Spleen (tissue), 11 donors: ENCODE measurements around the gene XPOT. TPM values are rescaled to one million over a fixed set of nuclear protein-coding genes. Genes with fewer than 3 reads are reported as not detected.

Experiments
- DNase-seq: peaks from one replicate; pipeline ENCODE4 v3.0.0-alpha.2; 2020
- H3K27ac ChIP-seq, 8 donors: fragments of 200-600 bp; sonication (generic) in 7 of 8; 1 replicate in 4 of 8; 2 replicates in 4 of 8; pipeline versions ENCODE4 v1.5.0 to v1.8.0; 2016 to 2021; ENCODE audit warnings: inconsistent platforms in 4 of 8, mild to moderate bottlenecking in 4 of 8, moderate library complexity in 1 of 8
- H3K27me3 ChIP-seq, 7 donors: fragments of 200-600 bp; sonication (generic) in 6 of 7; replicated peaks in 1 of 7; 1 replicate in 4 of 7; 2 replicates in 3 of 7; pipeline versions ENCODE4 v1.5.0 to v1.8.0; 2016 to 2021; ENCODE audit warnings: inconsistent platforms in 3 of 7, mild to moderate bottlenecking in 1 of 7
- H3K36me3 ChIP-seq, 6 donors: fragments of 200-600 bp; sonication (generic) in 5 of 6; 1 replicate in 4 of 6; 2 replicates in 2 of 6; pipeline versions ENCODE4 v1.5.0 to v1.8.0; 2016 to 2021; ENCODE audit warnings: inconsistent platforms in 2 of 6
- H3K4me1 ChIP-seq, 6 donors: fragments of 200-600 bp; sonication (generic) in 5 of 6; 1 replicate in 3 of 6; 2 replicates in 3 of 6; pipeline versions ENCODE4 v1.5.0 to v1.8.0; 2016 to 2021; ENCODE audit warnings: inconsistent platforms in 3 of 6
- H3K4me3 ChIP-seq, 8 donors: fragments of 200-600 bp; sonication (generic) in 7 of 8; 1 replicate in 4 of 8; 2 replicates in 4 of 8; pipeline versions ENCODE4 v1.5.0 to v1.8.0; 2016 to 2021; ENCODE audit warnings: inconsistent platforms in 4 of 8, mild to moderate bottlenecking in 4 of 8, moderate library complexity in 2 of 8
- H3K9me3 ChIP-seq, 8 donors: fragments of 200-600 bp; sonication (generic) in 7 of 8; 1 replicate in 4 of 8; 2 replicates in 4 of 8; pipeline versions ENCODE4 v1.5.0 to v1.8.0; 2016 to 2021; ENCODE audit warnings: inconsistent platforms in 4 of 8
- POLR2A ChIP-seq, 3 donors: fragments of 450-650 bp; IDR thresholded peaks; one replicate each; pipeline ENCODE4 v1.5.1; 2017; ENCODE audit warnings: antibody characterized with exemption in 3 of 3, mild to moderate bottlenecking in 1 of 3
- POLR2AphosphoS5 ChIP-seq, 3 donors: sonication (generic); formaldehyde crosslinking; IDR thresholded peaks; one replicate each; pipeline ENCODE4 v1.5.1; 2017; ENCODE audit warnings: antibody characterized with exemption in 3 of 3
- WGBS, 5 donors: extraction: QIAGEN DNeasy Blood & Tissue Kit in 3 of 5; methylation state at CpG; one replicate each; pipeline versions ENCODE4 v1.1.5 to v1.1.7; 2013 to 2018; 5-methylcytosine and 5-hydroxymethylcytosine counted together
- intact Hi-C: fragments of 100-400 bp; cut with DNase I; formaldehyde crosslinking; loops from one replicate; pipeline ENCODE4 v1.15.0; 2023; ENCODE audit warnings: low total_unique reads
- polyA plus RNA-seq, 3 donors: library from polyadenylated mRNA; stranded (reverse); fragments of 200-250 nt; gene quantifications; one replicate each; pipeline ENCODE4 v1.2.1, GENCODE V29; 2013
- total RNA-seq, 7 donors: library from RNA; depleted of rRNA in 3 of 7; stranded (reverse); fragments of >200 nt in 3 of 7; fragmentation: NEBNext Ultra II Directional in 4 of 7; extraction: Animal tissue kit (Norgen Biotek cat#: 25700) in 4 of 7; gene quantifications; one replicate each; pipeline versions ENCODE4 v1.1.0 to v1.2.1, GENCODE V29; 2016 to 2021
- TF ChIP-seq, protein P1 (sequence below), 11 experiments: fragments of 200-600 bp in 7 of 11; fragments of 450-650 bp in 4 of 11; sonication (generic) in 4 of 11; IDR thresholded peaks in 8 of 11; conservative IDR thresholded peaks in 3 of 11; 1 replicate in 7 of 11; 2 replicates in 4 of 11; pipeline versions ENCODE4 v1.4.0 to v1.8.0; 2016 to 2021; ENCODE audit warnings: antibody characterized with exemption in 11 of 11, inconsistent platforms in 4 of 11, mild to moderate bottlenecking in 1 of 11
- donor health status: healthy with polysubstance abuse.
- donor health status: DM: no; HTN: no; CAD: no; lungs with moderate emphysema.
- donor health status: DM: no; HTN: no; CAD: no.
- donor health status: Bipolar disorder and iron deficiency.
- donor health status: healthy.
- donor health status: DM: no; HTN: no; CAD: no.
- donor health status: DM: yes; HTN: yes; CAD: no.

Gene XPOT
- total and polyA plus RNA-seq, 10 donors, result 11.1 to 50.3 (median 43.1) TPM

DNA sequence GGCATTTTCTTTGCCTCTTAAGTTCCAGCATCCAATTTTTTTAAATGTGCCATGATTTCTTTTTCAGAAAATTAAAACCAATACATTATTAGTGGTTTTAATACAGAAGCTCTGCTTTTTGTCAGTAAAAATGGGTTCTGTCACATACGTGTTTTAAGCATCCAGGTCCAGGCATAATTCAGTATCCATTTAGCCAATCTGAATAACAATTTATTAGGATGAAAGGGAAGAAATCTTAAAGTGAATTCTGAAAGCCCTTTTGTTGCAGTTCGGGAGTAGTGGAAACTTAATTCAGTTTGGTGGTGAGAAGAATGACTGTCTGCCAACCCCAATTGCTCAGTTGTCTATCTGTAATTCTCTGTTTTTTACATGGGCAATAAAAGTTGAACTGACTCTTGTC lies 7.2 kb downstream of the XPOT start:
- no peak for DNase-seq
- WGBS, 5 donors, result 95 to 99% (median 96%) methylated on average over 2 of the region's 2 CpGs
- H3K9me3 ChIP-seq, result no peaks in the 10 kb centered on the region
- TF ChIP-seq POLR2A (IDR thresholded peaks at IDR 0.05) (no peak), POLR2AphosphoS5 (IDR thresholded peaks at IDR 0.05) (no peak)
- TF ChIP-seq, protein P1, sequence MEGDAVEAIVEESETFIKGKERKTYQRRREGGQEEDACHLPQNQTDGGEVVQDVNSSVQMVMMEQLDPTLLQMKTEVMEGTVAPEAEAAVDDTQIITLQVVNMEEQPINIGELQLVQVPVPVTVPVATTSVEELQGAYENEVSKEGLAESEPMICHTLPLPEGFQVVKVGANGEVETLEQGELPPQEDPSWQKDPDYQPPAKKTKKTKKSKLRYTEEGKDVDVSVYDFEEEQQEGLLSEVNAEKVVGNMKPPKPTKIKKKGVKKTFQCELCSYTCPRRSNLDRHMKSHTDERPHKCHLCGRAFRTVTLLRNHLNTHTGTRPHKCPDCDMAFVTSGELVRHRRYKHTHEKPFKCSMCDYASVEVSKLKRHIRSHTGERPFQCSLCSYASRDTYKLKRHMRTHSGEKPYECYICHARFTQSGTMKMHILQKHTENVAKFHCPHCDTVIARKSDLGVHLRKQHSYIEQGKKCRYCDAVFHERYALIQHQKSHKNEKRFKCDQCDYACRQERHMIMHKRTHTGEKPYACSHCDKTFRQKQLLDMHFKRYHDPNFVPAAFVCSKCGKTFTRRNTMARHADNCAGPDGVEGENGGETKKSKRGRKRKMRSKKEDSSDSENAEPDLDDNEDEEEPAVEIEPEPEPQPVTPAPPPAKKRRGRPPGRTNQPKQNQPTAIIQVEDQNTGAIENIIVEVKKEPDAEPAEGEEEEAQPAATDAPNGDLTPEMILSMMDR (IDR thresholded peaks at IDR 0.05 in 8 of 11, conservative IDR thresholded peaks at IDR 0.05 in 3 of 11), result no peak
- intact Hi-C loops, result no loop called here
- H3K4me1 ChIP-seq, result peaks cover 0 to 16% (median 0%) of the 10 kb centered on the region in 6 donors
- peaks cover 0 to 71% (median 50%) of the 10 kb centered on the region in 6 donors for H3K36me3 ChIP-seq
- H3K27ac ChIP-seq, result no peak overlapping the region
- H3K27me3 ChIP-seq, result no peaks in the 10 kb centered on the region
- H3K4me3 ChIP-seq, result no peak overlapping the region

DNA sequence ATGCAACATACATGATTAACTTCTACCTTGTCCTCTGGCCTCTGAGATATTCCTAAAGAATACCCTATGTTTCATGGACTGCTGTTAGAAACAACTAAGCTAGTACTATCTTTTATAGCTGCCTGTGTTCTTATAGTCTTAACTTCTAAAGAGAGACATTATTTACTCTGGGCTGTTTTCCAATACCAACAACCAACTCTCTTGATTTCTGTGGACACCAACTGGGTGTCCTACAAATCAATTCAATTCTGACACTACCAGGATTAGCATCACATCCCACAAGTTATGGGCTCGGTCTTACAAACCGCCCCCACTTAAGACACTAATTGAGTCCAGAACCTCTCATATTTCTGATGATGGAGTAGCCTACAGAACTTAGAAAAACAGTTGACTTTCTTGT lies 8.3 kb downstream of the XPOT start:
- 94 to 100% (median 96%) methylated on average over 2 of the region's 2 CpGs for WGBS, 5 donors
- TF ChIP-seq POLR2AphosphoS5 (IDR thresholded peaks at IDR 0.05) (no peak), POLR2A (IDR thresholded peaks at IDR 0.05) (no peak)
- TF ChIP-seq, protein P1 (IDR thresholded peaks at IDR 0.05 in 8 of 11, conservative IDR thresholded peaks at IDR 0.05 in 3 of 11), result no peak
- no peak for DNase-seq
- Histone ChIP-seq H3K27me3 (no peaks in the 10 kb centered on the region), H3K4me1 (peaks cover 0 to 12% (median 0%) of the 10 kb centered on the region in 6 donors), H3K9me3 (no peaks in the 10 kb centered on the region), H3K36me3 (peaks cover 0 to 81% (median 60%) of the 10 kb centered on the region in 6 donors), H3K4me3 (no peak overlapping the region), H3K27ac (no peak overlapping the region)
- intact Hi-C loops, result no loop called here

DNA sequence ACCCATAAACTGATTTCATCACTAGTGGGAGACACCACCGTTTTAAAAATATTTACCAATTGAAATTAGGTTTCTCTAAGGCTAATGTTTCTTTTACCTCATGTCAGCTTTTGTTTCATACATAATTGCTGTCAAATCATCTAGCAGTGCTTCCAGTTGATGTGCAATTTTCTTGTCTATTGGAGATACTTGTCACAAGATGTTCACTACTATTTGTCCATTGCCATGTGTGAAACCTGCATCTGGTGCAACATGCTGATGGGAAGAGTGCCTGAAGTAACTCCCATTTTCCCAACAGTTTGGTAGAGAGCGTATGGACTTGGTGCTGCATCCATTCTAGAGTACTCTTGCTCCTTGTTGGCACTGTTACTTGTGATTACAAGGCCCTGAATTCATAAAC lies 9.7 kb downstream of the XPOT start:
- Histone ChIP-seq H3K27ac (no peak overlapping the region), H3K36me3 (peaks cover 0 to 95% (median 72%) of the 10 kb centered on the region in 6 donors), H3K27me3 (no peaks in the 10 kb centered on the region), H3K4me1 (no peaks in the 10 kb centered on the region), H3K4me3 (no peak overlapping the region), H3K9me3 (no peaks in the 10 kb centered on the region)
- intact Hi-C loops, result no loop called here
- 89 to 96% (median 94%) methylated on average over 2 of the region's 2 CpGs for WGBS, 5 donors
- TF ChIP-seq, protein P1 (IDR thresholded peaks at IDR 0.05 in 8 of 11, conservative IDR thresholded peaks at IDR 0.05 in 3 of 11), result no peak
- TF ChIP-seq POLR2A (IDR thresholded peaks at IDR 0.05) (no peak), POLR2AphosphoS5 (IDR thresholded peaks at IDR 0.05) (no peak)
- no peak for DNase-seq

DNA sequence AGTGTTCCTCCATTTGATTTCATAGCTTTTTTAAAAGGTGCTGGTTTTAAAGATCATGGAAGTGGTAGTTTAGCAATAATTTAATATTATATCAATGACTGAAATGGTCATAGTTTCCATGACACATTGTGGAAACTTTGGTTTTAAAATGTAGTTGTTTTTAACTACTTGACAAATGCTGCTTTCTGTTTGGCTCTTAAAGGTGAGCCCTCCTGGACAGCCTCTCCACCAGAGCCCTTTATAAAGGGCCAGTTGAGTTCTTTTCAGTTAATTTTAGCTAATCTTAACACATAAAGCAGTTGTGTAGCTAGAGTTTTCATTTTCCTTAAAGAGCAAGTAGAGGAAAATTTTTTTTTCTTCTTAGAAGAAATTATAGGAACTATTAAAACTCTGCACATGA lies 14.0 kb downstream of the XPOT start:
- Histone ChIP-seq H3K27me3 (no peaks in the 10 kb centered on the region), H3K9me3 (no peaks in the 10 kb centered on the region), H3K27ac (no peak overlapping the region), H3K36me3 (peaks cover 3 to 100% (median 86%) of the 10 kb centered on the region in 6 donors), H3K4me3 (no peak overlapping the region), H3K4me1 (no peaks in the 10 kb centered on the region)
- intact Hi-C loops, result no loop called here
- TF ChIP-seq, protein P1 (IDR thresholded peaks at IDR 0.05 in 8 of 11, conservative IDR thresholded peaks at IDR 0.05 in 3 of 11), result no peak
- TF ChIP-seq POLR2AphosphoS5 (IDR thresholded peaks at IDR 0.05) (no peak), POLR2A (IDR thresholded peaks at IDR 0.05) (no peak)
- no peak for DNase-seq
